ENCODE data around the gene MACF1. TPM values are rescaled to one million over a fixed set of nuclear protein-coding genes. Genes with fewer than 3 reads are reported as not detected.
"Not testable (repeated sequence)": the region's sequence is repeated elsewhere in the genome, so short reads cannot be mapped to it uniquely, and the experiment has no call there.

MACF1 gene
- total RNA-seq, 4 donors from 2014 or later: 386 to 627 (median 576) TPM

DNA sequence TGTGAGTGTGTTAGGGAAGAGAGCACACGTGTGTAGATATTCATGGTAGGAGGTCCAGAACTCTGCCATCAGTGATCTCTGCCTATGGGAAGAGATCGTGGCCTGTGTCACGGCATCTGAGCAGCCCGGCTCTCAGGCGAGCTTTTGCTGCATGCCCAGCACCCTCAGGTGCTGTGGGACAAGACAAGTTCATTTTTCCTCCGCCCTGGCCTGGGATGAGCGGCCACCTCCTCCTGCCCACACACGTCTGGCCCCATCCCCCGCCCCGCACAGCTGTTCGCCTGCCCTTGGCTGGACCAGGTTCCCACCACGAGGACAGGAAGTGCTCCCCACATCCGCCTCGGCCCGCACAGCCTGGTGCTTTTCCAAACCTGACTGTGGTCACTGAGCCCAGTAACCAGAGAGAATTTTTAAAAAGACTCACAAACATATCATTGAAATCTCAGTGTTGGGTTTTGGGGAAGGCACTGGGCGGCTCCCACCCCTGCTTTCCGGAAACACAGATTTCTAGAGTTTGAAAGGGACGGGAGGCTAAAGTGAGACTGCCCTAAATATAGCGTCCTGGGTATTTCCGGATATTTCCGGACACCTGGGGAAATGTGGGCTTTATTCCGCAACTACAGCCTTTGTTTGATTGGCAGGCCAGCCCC, 305.0 kb downstream of the MACF1 start:
- H3K4me3 ChIP-seq: no peak overlapping the region
- no peaks in the 10 kb centered on the region for H3K9me3 ChIP-seq
- H3K27ac ChIP-seq (replicated peaks in 1 of 4): peak overlapping the region in 2 of 4 donors; percentile 18 to 47
- DNase-seq (ENCODE audit: extremely low spot score): no peak
- intact Hi-C loops (cut with DNase I): no loop called here
- 59% methylated on average over 22 of the region's 22 CpGs for WGBS
- H3K27me3 ChIP-seq: peaks cover 0 to under 1% (median 0%) of the 10 kb centered on the region in 4 donors
- no peaks in the 10 kb centered on the region for H3K36me3 ChIP-seq
- TF ChIP-seq POLR2A (IDR thresholded peaks at IDR 0.05; ENCODE audit: low read depth) (no peak), CTCF (IDR thresholded peaks at IDR 0.05) (no peak), EP300 (IDR thresholded peaks at IDR 0.05) (no peak), POLR2AphosphoS5 (IDR thresholded peaks at IDR 0.05) (no peak)
- H3K4me1 ChIP-seq: peaks cover under 1 to 12% (median 7%) of the 10 kb centered on the region in 4 donors

DNA sequence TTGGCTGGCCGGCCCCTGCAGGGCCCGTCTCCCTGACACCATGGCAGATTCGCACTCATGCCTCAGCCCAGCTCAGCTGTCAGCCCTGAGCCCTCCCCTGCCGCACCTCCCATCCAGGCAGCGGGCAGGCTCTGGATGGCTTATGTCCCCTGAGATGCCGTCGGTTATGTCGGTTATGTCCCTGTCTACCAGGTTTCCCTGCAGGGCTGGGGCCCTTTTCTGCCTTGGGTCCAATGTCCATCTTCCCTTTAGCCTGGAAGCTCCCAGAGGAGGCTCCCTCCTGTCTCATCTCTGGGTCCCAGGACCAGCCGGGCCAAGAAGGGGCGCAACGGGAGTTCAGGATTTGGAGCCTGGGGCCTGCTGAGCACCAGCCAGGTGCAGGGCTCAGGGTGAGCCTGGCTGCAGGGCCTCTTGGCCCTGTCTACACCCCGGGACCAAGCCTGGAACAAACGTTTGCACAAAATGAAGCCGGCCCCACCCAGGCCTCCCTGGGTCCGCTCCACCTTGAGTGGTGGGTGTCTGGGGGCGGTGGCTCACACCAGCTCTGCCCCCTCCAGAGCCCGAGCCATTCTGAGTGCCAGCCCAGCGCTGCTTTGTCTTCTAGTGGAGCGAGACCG, 306.2 kb downstream of the MACF1 start:
- H3K27me3 ChIP-seq; H3K4me3 ChIP-seq; intact Hi-C loops (cut with DNase I); H3K27ac ChIP-seq (replicated peaks in 1 of 4); DNase-seq (ENCODE audit: extremely low spot score); H3K9me3 ChIP-seq; H3K36me3 ChIP-seq: not testable (repeated sequence)
- H3K4me1 ChIP-seq: peaks cover 5 to 16% (median 10%) of the 10 kb centered on the region in 4 donors
- 95% methylated on average over 11 of the region's 20 CpGs for WGBS

- H3K9me3 ChIP-seq; intact Hi-C loops (cut with DNase I); DNase-seq (ENCODE audit: extremely low spot score); H3K36me3 ChIP-seq; H3K4me3 ChIP-seq; H3K27me3 ChIP-seq; H3K27ac ChIP-seq (replicated peaks in 1 of 4): not testable (repeated sequence)
- peaks cover 5 to 16% (median 10%) of the 10 kb centered on the region in 4 donors for H3K4me1 ChIP-seq
- WGBS: no CpG with 5 or more reads among the region's 13 CpGs
Measured at GRCh38 chr1:39511477-39511876, 307.0 kb downstream of the MACF1 start.

- H3K4me3 ChIP-seq; intact Hi-C loops (cut with DNase I); H3K27me3 ChIP-seq; H3K9me3 ChIP-seq; H3K36me3 ChIP-seq; DNase-seq (ENCODE audit: extremely low spot score); H3K27ac ChIP-seq (replicated peaks in 1 of 4): not testable (repeated sequence)
- no CpG with 5 or more reads among the region's 25 CpGs for WGBS
- peaks cover 5 to 16% (median 10%) of the 10 kb centered on the region in 4 donors for H3K4me1 ChIP-seq
Measured at GRCh38 chr1:39512234-39512847, 307.8 kb downstream of the MACF1 start.

DNA sequence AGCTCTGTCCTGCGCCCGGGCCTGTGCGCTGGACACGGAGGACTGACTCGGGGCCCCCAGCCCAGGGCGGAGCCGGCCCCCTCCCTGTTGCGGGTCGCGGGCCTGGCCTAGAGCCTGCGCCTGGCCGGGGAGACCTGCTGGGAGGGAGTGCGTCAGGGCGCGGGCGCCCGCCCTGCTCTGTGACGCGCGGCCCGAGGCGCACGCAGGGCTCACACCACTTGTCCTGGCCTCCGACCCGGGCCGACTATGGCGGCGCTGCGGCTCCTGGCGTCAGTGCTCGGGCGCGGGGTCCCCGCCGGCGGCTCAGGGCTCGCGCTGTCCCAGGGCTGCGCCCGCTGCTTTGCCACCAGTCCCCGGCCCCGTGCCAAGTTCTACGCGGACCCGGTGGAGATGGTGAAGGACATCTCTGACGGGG, 310.2 kb downstream of the MACF1 start:
- H3K4me1 ChIP-seq; intact Hi-C loops (cut with DNase I); H3K27me3 ChIP-seq; H3K27ac ChIP-seq (replicated peaks in 1 of 4); H3K9me3 ChIP-seq; DNase-seq (ENCODE audit: extremely low spot score); H3K36me3 ChIP-seq: not testable (repeated sequence)
- H3K4me3 ChIP-seq: peak overlapping the region; percentile 45 to 54 (median 47)
- no CpG with 5 or more reads among the region's 46 CpGs for WGBS

DNA sequence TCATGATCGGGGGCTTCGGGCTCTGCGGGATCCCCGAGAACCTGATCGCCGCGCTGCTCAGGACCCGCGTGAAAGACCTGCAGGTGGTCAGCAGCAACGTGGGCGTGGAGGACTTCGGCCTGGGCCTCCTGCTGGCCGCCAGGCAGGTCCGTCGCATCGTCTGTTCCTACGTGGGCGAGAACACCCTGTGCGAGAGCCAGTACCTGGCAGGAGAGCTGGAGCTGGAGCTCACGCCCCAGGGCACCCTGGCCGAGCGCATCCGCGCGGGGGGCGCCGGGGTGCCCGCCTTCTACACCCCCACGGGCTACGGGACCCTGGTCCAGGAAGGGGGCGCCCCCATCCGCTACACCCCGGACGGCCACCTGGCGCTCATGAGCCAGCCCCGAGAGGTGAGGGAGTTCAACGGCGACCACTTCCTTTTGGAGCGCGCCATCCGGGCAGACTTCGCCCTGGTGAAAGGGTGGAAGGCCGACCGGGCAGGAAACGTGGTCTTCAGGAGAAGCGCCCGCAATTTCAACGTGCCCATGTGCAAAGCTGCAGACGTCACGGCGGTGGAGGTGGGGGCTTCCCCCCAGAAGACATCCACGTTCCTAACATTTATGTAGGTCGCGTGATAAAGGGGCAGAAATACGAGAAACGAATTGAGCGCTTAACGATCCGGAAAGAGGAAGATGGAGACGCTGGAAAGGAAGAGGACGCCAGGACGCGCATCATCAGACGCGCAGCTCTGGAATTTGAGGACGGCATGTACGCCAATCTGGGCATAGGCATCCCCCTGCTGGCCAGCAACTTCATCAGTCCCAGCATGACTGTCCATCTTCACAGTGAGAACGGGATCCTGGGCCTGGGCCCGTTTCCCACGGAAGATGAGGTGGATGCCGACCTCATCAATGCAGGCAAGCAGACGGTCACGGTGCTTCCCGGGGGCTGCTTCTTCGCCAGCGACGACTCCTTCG, 310.9 kb downstream of the MACF1 start:
- H3K9me3 ChIP-seq; H3K36me3 ChIP-seq; H3K4me1 ChIP-seq; intact Hi-C loops (cut with DNase I); H3K27me3 ChIP-seq; H3K27ac ChIP-seq (replicated peaks in 1 of 4); DNase-seq (ENCODE audit: extremely low spot score): not testable (repeated sequence)
- peak overlapping the region; percentile 45 to 48 (median 46) for H3K4me3 ChIP-seq
- WGBS: 42% methylated on average over 22 of the region's 78 CpGs

DNA sequence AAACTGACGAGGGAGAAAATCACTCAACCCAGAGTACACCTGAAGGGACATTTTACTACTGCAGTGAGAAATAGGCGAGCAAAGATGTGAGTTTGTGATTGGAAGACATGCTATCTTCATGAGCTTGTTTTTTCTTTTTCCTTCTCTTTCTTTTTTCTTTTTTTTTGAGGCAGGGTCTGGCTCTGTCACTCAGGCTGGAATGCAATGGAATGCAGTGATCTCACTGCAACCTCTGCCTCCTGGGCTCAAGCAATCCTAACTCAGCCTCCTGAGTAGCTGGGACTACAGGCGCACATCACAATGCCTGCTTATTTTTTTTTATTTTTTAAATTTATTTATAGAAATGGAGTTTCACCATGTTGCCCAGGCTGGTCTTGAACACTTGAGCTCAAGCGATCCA, 312.3 kb downstream of the MACF1 start:
- 94% methylated on average over 4 of the region's 4 CpGs for WGBS
- H3K27ac ChIP-seq (replicated peaks in 1 of 4); H3K36me3 ChIP-seq; H3K4me1 ChIP-seq; DNase-seq (ENCODE audit: extremely low spot score); H3K4me3 ChIP-seq; H3K27me3 ChIP-seq; intact Hi-C loops (cut with DNase I); H3K9me3 ChIP-seq: not testable (repeated sequence)

DNA sequence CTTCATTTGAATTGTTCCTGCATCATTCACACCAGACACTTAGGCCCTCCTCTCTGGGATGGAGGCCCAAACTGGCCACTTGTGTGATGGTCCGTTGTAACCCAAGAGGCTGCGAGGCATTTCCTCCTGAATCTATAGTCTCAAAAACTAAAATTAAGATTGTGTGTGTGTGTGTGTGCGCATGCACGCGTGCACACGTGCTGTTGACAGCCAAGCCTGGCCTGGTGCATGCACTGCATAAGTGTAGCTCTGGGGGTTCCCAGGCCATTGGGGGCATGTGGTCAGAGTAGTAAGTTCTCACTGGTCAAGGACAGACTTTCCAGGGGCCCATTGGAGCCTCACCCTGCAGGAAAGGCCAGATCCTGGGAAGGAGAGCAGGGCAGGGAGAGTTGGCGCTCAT, 313.4 kb downstream of the MACF1 start:
- H3K4me1 ChIP-seq; H3K27ac ChIP-seq (replicated peaks in 1 of 4); H3K36me3 ChIP-seq; H3K27me3 ChIP-seq; DNase-seq (ENCODE audit: extremely low spot score); H3K4me3 ChIP-seq; intact Hi-C loops (cut with DNase I); H3K9me3 ChIP-seq: not testable (repeated sequence)
- WGBS: 91% methylated on average over 4 of the region's 7 CpGs

DNA sequence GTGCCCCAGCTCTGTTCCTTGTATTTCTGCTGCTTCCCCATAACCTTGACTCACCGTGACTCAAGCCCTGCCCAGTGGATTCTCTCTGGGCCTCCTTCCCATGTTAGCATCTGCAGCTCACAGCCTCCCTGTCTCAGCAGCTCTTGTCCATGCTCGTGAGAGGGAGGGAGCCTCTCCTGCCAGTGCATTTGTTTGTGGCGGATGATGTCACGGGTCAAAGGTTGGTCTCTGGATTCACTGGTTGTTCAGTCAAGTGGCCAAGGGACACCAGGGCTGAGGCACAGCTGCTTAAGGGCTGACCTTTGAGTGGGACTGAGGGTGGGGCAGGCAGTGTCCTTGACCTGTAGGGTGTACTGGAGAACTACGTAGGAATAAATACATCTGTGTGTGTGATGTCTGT, 314.9 kb downstream of the MACF1 start:
- intact Hi-C loops (cut with DNase I); H3K36me3 ChIP-seq; H3K4me3 ChIP-seq; H3K9me3 ChIP-seq; H3K4me1 ChIP-seq; H3K27me3 ChIP-seq; H3K27ac ChIP-seq (replicated peaks in 1 of 4); DNase-seq (ENCODE audit: extremely low spot score): not testable (repeated sequence)
- WGBS: no CpG with 5 or more reads among the region's 5 CpGs

GRCh38 chr1:39522221-39522620, 317.7 kb downstream of the MACF1 start:
- H3K27ac ChIP-seq (replicated peaks in 1 of 4); H3K9me3 ChIP-seq; intact Hi-C loops (cut with DNase I); H3K27me3 ChIP-seq; H3K4me3 ChIP-seq; DNase-seq (ENCODE audit: extremely low spot score); H3K4me1 ChIP-seq: not testable (repeated sequence)
- 66% methylated on average over 9 of the region's 10 CpGs for WGBS
- peaks cover 0 to 33% (median 17%) of the 10 kb centered on the region in 4 donors for H3K36me3 ChIP-seq

Data from esophagus muscularis mucosa (tissue), 4 donors.